Embryonic facial prominence (tissue), 1 donor: Measurements from ENCODE around the gene LRP8.

Experiments
- DNase-seq: peaks from one replicate; pipeline ENCODE4 v3.0.0-alpha.2; 2016; ENCODE audit errors: extremely low spot score

The LRP8 gene

DNA sequence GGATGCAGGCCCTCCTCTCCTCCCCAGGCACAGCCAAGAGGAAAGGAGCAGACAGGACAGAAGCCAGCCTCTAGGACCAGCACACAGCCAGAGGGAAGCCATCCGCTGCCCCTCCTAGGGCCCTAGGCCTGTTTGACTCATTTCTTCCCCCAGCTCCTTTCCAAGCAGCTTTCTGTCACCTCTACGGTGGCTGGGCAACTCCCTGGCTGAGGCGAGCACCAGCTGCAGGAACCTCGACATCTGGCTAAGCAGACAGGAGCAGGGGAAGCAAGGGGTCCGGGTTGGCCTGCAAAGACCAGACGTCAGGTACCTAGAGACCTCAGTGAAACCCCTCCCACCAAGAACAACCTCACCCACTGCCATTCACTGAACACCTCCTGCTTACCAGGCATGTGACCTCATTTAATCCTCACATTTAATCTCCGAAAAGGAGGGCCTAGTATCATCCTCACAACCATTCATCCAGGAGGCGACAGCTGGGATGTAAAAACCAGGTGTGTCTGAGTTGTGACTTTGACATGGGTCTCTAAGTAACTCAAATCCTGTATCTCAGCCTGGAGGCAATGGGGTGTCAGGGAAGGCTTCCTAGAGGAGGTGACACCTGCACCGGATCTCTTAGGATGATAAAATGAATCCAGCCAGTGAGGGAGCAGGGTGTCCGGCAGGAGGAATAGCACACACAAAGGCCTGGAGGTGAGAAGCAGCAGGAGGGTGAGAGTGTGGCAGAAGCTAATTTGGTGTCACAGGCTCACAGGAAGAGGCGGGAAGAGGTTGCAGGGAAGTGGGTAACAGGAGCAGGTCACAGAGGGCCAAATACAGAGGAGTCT, 5.9 kb downstream of the LRP8 start:
- no peak for DNase-seq

GRCh38 chr1:53321366-53321765, 6.5 kb downstream of the LRP8 start:
- DNase-seq: no peak

GRCh38 chr1:53320646-53321045, 7.2 kb downstream of the LRP8 start:
- DNase-seq: no peak

GRCh38 chr1:53319296-53320101, 8.4 kb downstream of the LRP8 start:
- DNase-seq: no peak

DNA sequence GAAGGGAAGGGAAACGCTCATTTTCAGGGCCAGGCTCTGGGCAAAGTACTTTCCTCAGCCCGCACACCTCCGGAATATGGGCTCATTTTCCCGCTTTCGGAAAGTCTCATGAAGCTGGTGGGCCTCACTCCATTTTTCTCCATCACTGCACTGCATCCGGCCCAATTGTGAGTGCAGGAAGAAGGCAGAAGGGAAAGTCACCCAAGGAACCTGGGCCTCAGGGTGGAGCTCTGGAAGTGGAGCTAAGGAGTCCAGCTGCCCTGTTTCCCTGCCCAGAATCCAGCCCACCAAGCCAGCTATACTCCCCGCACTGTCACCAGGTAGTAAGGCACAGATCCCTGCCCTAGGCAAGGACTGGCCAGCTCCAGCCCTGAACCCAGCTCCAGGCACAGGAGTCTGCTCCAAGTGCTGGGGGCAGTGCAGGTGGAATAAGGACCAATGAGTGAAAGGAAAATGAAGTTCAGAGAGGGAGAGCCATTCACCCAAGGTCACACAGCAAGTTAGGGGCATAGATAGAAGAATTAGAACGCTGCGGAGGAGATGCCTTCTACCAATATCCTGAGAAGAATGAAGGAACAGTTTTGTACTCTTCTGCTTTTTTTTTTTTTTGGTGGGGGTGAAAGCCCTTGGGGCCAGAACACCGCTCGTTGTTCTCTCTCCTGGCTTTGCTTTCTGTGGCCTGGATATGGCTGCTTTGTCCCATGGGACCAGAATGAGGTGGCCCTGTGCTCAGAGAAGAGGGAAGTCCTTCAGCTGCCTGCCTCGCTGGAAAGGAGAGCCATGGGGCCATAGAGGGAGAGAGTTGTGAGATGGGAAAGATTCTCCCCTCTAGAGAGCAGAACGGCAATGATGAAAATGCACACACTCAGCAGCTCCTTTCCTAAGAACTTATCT, 10.0 kb downstream of the LRP8 start:
- DNase-seq: no peak

- no peak for DNase-seq
These were observed 10.9 kb downstream of the LRP8 start for GRCh38 chr1:53316766-53317581.

- no peak for DNase-seq
These were observed 11.5 kb downstream of the LRP8 start for GRCh38 chr1:53316424-53316765.

- no peak for DNase-seq
These were observed 12.1 kb downstream of the LRP8 start for GRCh38 chr1:53315456-53316423.

DNA sequence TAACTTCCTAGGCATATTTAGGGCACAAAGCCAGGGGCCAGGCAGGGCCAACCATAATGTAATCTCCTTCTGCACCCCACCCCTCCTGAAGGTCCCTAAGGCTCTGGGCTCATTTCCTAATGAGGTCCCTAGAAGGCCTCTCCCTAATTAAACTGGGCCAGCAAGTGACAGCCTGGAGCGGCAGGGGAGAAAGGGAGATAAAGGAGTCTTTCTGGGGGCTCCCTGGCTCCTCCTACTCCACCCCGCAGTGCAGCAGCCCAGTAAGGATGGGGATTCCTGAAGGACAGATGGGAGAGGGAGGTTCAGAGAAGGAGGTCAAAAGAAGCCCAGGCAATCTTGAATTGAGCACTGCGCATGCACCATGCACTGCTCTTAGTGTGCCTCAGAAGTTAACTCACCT, 12.8 kb downstream of the LRP8 start:
- DNase-seq: no peak

GRCh38 chr1:53314606-53315005, 13.3 kb downstream of the LRP8 start:
- DNase-seq: no peak

DNA sequence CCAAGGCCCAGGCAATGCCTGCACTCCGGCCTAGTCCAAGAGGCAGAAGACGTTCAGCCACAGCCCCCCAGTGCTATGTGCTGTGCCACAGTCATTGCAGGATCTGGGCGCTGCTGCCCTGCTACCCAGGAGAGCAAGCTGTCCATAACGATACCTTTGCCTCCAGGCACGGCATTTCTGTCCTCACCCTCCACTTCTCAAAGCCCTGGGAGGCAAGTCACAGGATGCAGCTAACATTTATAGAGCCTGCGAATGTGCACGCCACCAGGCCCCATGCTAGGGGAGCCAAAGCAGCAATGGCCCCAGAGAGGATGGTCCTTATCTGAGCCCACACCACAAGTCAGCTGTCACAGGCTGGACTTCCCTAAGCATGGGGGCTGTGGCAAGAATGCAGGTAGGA, 13.8 kb downstream of the LRP8 start:
- DNase-seq: no peak

DNA sequence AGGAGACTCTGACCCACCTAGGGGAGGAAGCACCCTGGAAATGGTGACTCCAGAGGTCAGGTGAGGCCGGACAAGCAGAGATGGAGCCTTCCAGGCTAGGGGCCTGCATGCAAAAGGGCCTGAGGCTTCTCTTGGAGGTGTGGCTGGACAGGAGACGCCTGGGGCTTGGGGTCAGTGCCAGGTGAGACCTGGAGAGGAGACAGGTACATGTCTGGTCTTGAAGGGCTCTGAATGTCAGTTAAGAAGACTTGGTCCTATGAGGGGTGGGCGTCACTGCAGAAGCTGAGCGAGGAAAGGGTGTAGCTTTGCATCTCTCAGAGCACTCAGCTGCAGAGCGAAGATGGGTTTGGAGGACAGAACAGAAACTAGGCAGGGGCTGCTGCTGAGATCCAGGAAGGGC, 14.3 kb downstream of the LRP8 start:
- no peak for DNase-seq

DNA sequence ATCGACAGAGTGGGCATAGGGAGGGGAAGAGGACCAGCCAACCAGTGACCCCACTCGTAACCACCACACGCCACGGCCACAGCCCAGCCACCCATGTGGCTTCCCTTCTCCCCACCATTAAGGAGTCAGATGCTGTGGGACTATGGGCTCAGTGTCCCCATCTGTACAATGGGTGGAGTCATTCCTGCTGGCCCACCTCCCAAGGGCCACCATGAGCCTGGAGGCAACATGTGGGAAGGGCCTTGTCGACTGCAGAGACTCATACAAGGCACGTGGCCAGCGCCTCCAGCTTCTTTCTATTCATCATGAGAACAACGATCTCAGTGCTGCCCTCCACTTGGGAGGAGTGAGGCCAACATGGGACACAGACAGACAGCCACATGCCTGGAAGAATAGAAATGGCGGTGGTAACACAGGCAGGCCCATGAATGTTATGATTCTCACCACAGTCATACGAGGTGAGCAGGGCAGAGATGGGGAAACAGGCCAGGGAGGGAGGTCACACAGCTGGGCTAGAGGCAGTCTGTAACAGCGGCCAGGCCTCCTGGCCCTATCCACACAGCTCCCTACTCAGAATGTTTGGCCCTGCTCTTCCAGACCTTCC, 16.1 kb downstream of the LRP8 start:
- DNase-seq: no peak

DNA sequence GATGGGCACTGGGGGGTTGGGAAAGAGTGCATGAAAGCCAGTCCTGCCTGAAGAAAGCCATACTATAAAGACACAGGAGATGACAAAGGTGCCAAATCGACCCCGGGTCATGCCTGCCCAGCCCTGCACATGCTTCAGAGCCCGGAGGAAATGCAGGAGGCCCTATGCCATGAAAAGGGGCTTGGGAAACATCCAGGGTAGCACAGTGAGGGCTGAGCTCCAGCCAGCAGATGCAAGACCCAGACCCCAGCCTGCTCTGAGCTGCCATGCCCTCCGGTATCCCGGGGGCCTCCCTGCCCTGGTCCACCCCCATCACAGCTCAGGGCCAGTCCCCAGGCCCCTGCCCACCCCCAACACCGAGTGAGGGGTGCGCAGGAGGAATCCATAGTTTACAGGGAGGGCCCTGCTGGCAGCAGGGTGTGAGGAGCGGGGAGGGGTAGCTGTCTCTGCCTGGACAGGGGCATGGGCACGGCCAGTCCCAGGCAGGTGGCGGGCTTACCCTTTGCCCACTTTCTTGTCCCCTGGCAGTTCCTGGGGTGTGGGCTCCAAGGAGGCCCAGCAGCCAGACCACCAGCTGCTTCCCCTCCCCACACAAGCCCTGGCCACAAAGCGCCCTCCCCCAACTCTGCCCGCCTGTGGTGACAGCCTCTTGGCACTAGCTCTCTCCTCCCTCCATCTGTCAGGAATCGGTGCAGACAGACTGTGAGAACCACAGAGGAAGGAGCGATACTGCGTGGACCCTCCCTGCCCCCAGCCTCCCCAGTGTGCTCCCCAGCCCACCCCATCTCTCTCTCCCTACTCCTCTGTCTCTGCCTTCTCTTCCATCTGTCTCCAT, 16.8 kb downstream of the LRP8 start:
- no peak for DNase-seq

- DNase-seq: no peak
These were observed 18.1 kb downstream of the LRP8 start for GRCh38 chr1:53309802-53310201.

DNA sequence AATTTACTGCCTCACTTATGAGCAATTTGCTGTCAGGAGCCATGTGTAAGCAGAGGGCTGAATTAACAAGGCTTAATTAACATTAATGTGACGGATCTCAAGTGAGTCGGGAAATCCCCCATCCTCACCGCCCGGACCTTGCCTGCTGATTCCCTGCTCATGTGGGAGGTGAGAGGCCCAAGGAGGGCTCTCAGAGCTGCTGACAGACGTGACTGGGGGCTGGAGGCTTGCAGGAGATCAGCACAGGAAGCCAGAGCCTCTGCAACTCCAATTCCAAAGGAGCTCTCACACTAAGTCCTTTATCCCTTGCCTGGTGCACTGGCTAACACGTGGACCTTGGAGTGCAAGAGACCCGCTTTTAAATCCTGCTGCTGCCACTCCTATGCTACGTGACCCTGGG, 19.4 kb downstream of the LRP8 start:
- DNase-seq: no peak

- no peak for DNase-seq
These were observed 20.8 kb downstream of the LRP8 start for GRCh38 chr1:53307037-53307436.

- DNase-seq: no peak
These were observed 21.7 kb downstream of the LRP8 start for GRCh38 chr1:53306168-53306567.

- no peak for DNase-seq
These were observed 22.2 kb downstream of the LRP8 start for GRCh38 chr1:53305650-53306049.
